ENCODE results near the gene TTLL11.

The TTLL11 gene

GRCh38 chr9:121783521-121784507 lies 309.3 kb downstream of the TTLL11 start:
- no peak for DNase-seq (ENCODE audit: low read depth)
- TF ChIP-seq CTCF (conservative IDR thresholded peaks at IDR 0.05; ENCODE audit: low read depth, low read length) = no peak

GRCh38 chr9:121783111-121783510 lies 310.0 kb downstream of the TTLL11 start:
- no peak overlapping the region for H3K4me3 ChIP-seq (ENCODE audit: low read depth, low read length)
- DNase-seq (ENCODE audit: low read depth) = no peak
- no peak for TF ChIP-seq CTCF (conservative IDR thresholded peaks at IDR 0.05; ENCODE audit: low read depth, low read length)

More at GRCh38 chr9:121783521-121784507, 309.3 kb downstream of the TTLL11 start:
- no peak overlapping the region for H3K4me3 ChIP-seq (ENCODE audit: low read depth, low read length)

- no peak for DNase-seq (ENCODE audit: low read depth)
- no peak overlapping the region for H3K4me3 ChIP-seq (ENCODE audit: low read depth, low read length)
- TF ChIP-seq CTCF (conservative IDR thresholded peaks at IDR 0.05; ENCODE audit: low read depth, low read length) = no peak
Observed at GRCh38 chr9:121782514-121783110, 310.5 kb downstream of the TTLL11 start.

- no peak for DNase-seq (ENCODE audit: low read depth)
- H3K4me3 ChIP-seq (ENCODE audit: low read depth, low read length) = no peak overlapping the region
- no peak for TF ChIP-seq CTCF (conservative IDR thresholded peaks at IDR 0.05; ENCODE audit: low read depth, low read length)
Observed at GRCh38 chr9:121781701-121782464, 311.2 kb downstream of the TTLL11 start.

GRCh38 chr9:121781145-121781548 lies 312.0 kb downstream of the TTLL11 start:
- no peak for TF ChIP-seq CTCF (conservative IDR thresholded peaks at IDR 0.05; ENCODE audit: low read depth, low read length)
- no peak overlapping the region for H3K4me3 ChIP-seq (ENCODE audit: low read depth, low read length)
- DNase-seq (ENCODE audit: low read depth) = no peak

GRCh38 chr9:121780177-121781040 lies 312.7 kb downstream of the TTLL11 start:
- no peak for TF ChIP-seq CTCF (conservative IDR thresholded peaks at IDR 0.05; ENCODE audit: low read depth, low read length)

More at GRCh38 chr9:121780177-121781040, 312.7 kb downstream of the TTLL11 start:
- H3K4me3 ChIP-seq (ENCODE audit: low read depth, low read length) = no peak overlapping the region
- no peak for DNase-seq (ENCODE audit: low read depth)
